HCT116 (cell line): Measurements from ENCODE around the gene ASIC1. TPM values are rescaled to one million over a fixed set of nuclear protein-coding genes. Genes with fewer than 3 reads are reported as not detected.

Source experiments
- ATAC-seq: fragments of 200-7000 bp; cut with Tn5 transposase; 2 replicates; pipeline ENCODE4 v1.9.1; 2020; ENCODE audit warnings: mild to moderate bottlenecking, moderate library complexity
- BruUV-seq: library from RNA; stranded (reverse); fragments of 400-500 nt; replicated peaks from 2 replicates; lab custom pipeline; 2021; lab: Mats Ljungman, UMichigan
- CTCF ChIA-PET: fragments of 300-600 bp; sonication (Branson Sonifier 250); formaldehyde crosslinking; loops from one replicate; lab custom pipeline; 2021; ENCODE audit warnings: antibody characterized with exemption; lab: Charles Lee
- POLR2A ChIA-PET: fragments of 300-600, 350-600 bp; sonication (Branson Sonifier 250); formaldehyde crosslinking; loops from one replicate; lab custom pipeline; 2021; ENCODE audit warnings: antibody characterized with exemption; lab: Charles Lee
- RAD21 ChIA-PET, 2 experiments: fragments of 300-600 bp; sonication (Branson Sonifier 250); formaldehyde crosslinking; loops; one replicate each; lab custom pipeline; 2023; ENCODE audit warnings: low total read pairs in 2 of 2; ENCODE audit not compliant: uncharacterized antibody in 2 of 2, unreplicated experiment in 2 of 2, low non-redundant PET in 1 of 2; lab: Charles Lee
- DNase-seq: peaks from one replicate; pipeline ENCODE4 v3.0.0-alpha.2; 2010; ENCODE audit warnings: low read depth, low spot score
- H2AFZ ChIP-seq: fragments of 200-600 bp; shearing (Covaris generic), sonication (generic); 2 replicates; pipeline ENCODE4 v1.6.1; 2017; ENCODE audit warnings: low read depth, mixed run types, mixed read lengths, antibody characterized with exemption, low read length; ENCODE audit not compliant: poor library complexity, severe bottlenecking
- H3K27ac ChIP-seq: 2 replicates; pipeline ENCODE4 v1.5.1; 2012; ENCODE audit warnings: low read depth, low read length
- H3K27me3 ChIP-seq: fragments of 200-600 bp; sonication (generic); 2 replicates; pipeline ENCODE4 v1.6.1; 2016; ENCODE audit warnings: mixed run types, low read length, mixed read lengths; ENCODE audit not compliant: insufficient read depth
- H3K36me3 ChIP-seq, 2 experiments: fragments of 200-500 bp in 1 of 2; fragments of 200-600 bp in 1 of 2; sonication (Bioruptor generic) in 1 of 2; sonication (generic) in 1 of 2; 2 replicates each; pipeline versions ENCODE4 v1.5.1 to v1.6.1; 2014 to 2016; ENCODE audit warnings: low read length in 2 of 2, inconsistent platforms in 1 of 2, mixed read lengths in 1 of 2, mixed run types in 1 of 2; ENCODE audit not compliant: insufficient read depth in 2 of 2, control insufficient read depth in 1 of 2
- H3K4me1 ChIP-seq, 2 experiments: fragments of 200-600 bp in 1 of 2; sonication (generic) in 1 of 2; 2 replicates each; pipeline versions ENCODE4 v1.5.1 to v1.6.1; 2012 to 2017; ENCODE audit warnings: low read length in 2 of 2, inconsistent platforms in 1 of 2, mild to moderate bottlenecking in 1 of 2, mixed read lengths in 1 of 2, mixed run types in 1 of 2, moderate library complexity in 1 of 2; ENCODE audit not compliant: insufficient read depth in 2 of 2, control insufficient read depth in 1 of 2
- H3K4me2 ChIP-seq: fragments of 200-600 bp; sonication (generic); 2 replicates; pipeline ENCODE4 v1.6.1; 2017; ENCODE audit warnings: mixed run types, low read length, mixed read lengths
- H3K4me3 ChIP-seq, 2 experiments: fragments of 200-600 bp in 1 of 2; sonication (generic) in 1 of 2; replicated peaks in 1 of 2; 2 replicates each; pipeline ENCODE4 v1.5.1; 2011 to 2016; ENCODE audit warnings: low read length in 2 of 2, control low read depth in 1 of 2, low read depth in 1 of 2, mild to moderate bottlenecking in 1 of 2, mixed read lengths in 1 of 2, mixed run types in 1 of 2
- H3K79me2 ChIP-seq: fragments of 200-600 bp; sonication (generic); 2 replicates; pipeline ENCODE4 v1.6.1; 2017; ENCODE audit warnings: mild to moderate bottlenecking, mixed run types, low read length, moderate library complexity, mixed read lengths; ENCODE audit not compliant: insufficient read depth
- H3K9ac ChIP-seq: fragments of 200-600 bp; sonication (generic); 2 replicates; pipeline ENCODE4 v1.6.1; 2016; ENCODE audit warnings: low read length, mixed read lengths
- H3K9me2 ChIP-seq: fragments of 200-600 bp; sonication (generic), shearing (Covaris generic); 2 replicates; pipeline ENCODE4 v1.6.1; 2017; ENCODE audit warnings: mixed run types, mild to moderate bottlenecking, moderate library complexity; ENCODE audit not compliant: insufficient read depth
- H3K9me3 ChIP-seq, 2 experiments: fragments of 200-500 bp in 1 of 2; fragments of 200-600 bp in 1 of 2; sonication (Bioruptor generic) in 1 of 2; sonication (generic) in 1 of 2; 2 replicates each; pipeline ENCODE4 v1.6.1; 2014 to 2017; ENCODE audit warnings: low read length in 2 of 2, mixed read lengths in 2 of 2, inconsistent platforms in 1 of 2, low read depth in 1 of 2, mild to moderate bottlenecking in 1 of 2, mixed run types in 1 of 2, moderate library complexity in 1 of 2; ENCODE audit not compliant: control insufficient read depth in 1 of 2, insufficient read depth in 1 of 2
- H4K20me1 ChIP-seq: fragments of 200-600 bp; sonication (generic), shearing (Covaris generic); 2 replicates; pipeline ENCODE4 v1.6.1; 2017; ENCODE audit warnings: mixed run types, mild to moderate bottlenecking, moderate library complexity; ENCODE audit not compliant: insufficient read depth
- ATF3 ChIP-seq: IDR thresholded peaks from 2 replicates; pipeline ENCODE4 v1.6.1; 2012
- CBX3 ChIP-seq: IDR thresholded peaks from 2 replicates; pipeline ENCODE4 v1.6.1; 2012; ENCODE audit warnings: low read depth
- CTCF ChIP-seq, 3 experiments: fragments of 200-600 bp in 1 of 3; sonication (generic) in 1 of 3; IDR thresholded peaks in 2 of 3; conservative IDR thresholded peaks in 1 of 3; 2 replicates each; pipeline ENCODE4 v1.5.1; 2012 to 2017; ENCODE audit warnings: low read depth in 2 of 3, low read length in 2 of 3, antibody characterized with exemption in 1 of 3, borderline replicate concordance in 1 of 3, control low read depth in 1 of 3, mild to moderate bottlenecking in 1 of 3, mixed read lengths in 1 of 3, mixed run types in 1 of 3, moderate library complexity in 1 of 3; ENCODE audit not compliant: insufficient read depth in 1 of 3
- EGR1 ChIP-seq: IDR thresholded peaks from 2 replicates; pipeline ENCODE4 v1.6.1; 2012; ENCODE audit warnings: low read depth
- EZH2phosphoT487 ChIP-seq: fragments of 200-600 bp; IDR thresholded peaks from 2 replicates; pipeline ENCODE4 v1.6.1; 2018; ENCODE audit warnings: antibody characterized with exemption, borderline replicate concordance
- FOSL1 ChIP-seq: IDR thresholded peaks from 2 replicates; pipeline ENCODE4 v1.6.1; 2012; ENCODE audit warnings: low read depth
- REST ChIP-seq: IDR thresholded peaks from 2 replicates; pipeline ENCODE4 v1.6.1; 2012; ENCODE audit warnings: low read depth
- SP1 ChIP-seq: IDR thresholded peaks from 2 replicates; pipeline ENCODE4 v1.6.1; 2012; ENCODE audit warnings: low read depth
- SRF ChIP-seq: IDR thresholded peaks from 2 replicates; pipeline ENCODE4 v1.6.1; 2012; ENCODE audit warnings: low read depth
- ZFX ChIP-seq: fragments of 450-650 bp; IDR thresholded peaks from 2 replicates; pipeline ENCODE4 v1.6.1; 2017
- ZNF274 ChIP-seq: fragments of 200-500 bp; sonication (Bioruptor generic); IDR thresholded peaks from 2 replicates; pipeline ENCODE4 v1.6.1; 2014; ENCODE audit warnings: mild to moderate bottlenecking, low read depth, low read length, inconsistent platforms
- intact Hi-C: fragments of 100-400 bp; cut with micrococcal nuclease; formaldehyde crosslinking; loops from 2 replicates; pipeline ENCODE4 v1.10.0; 2022
- total RNA-seq: library from RNA; stranded (reverse); gene quantifications from one replicate; pipeline ENCODE4 v1.2.1, GENCODE V29; 2021; ENCODE audit not compliant: unreplicated experiment

Gene ASIC1
- total RNA-seq, 1 experiment from 2014 or later: 28.9 TPM

GRCh38 chr12:50049254-50050118 is 7.9 kb upstream of the ASIC1 start:
- H3K4me1 ChIP-seq: no peaks in the 10 kb centered on the region
- H3K4me3 ChIP-seq: no peak overlapping the region
- H4K20me1 ChIP-seq: no peaks in the 10 kb centered on the region
- no peak overlapping the region for H2AFZ ChIP-seq
- no peak for TF ChIP-seq FOSL1
- TF ChIP-seq EZH2phosphoT487: no peak
- TF ChIP-seq SP1: no peak
- no peak for TF ChIP-seq ATF3
- no peak for TF ChIP-seq SRF
- no peak for TF ChIP-seq REST
- TF ChIP-seq CBX3: no peak
- TF ChIP-seq CTCF (IDR thresholded peaks at IDR 0.05 in 2 of 3, conservative IDR thresholded peaks at IDR 0.05 in 1 of 3; ENCODE audit: borderline replicate concordance in 1 of 3, insufficient read depth in 1 of 3, low read depth in 2 of 3, low read length in 2 of 3): no peak
- TF ChIP-seq ZNF274: no peak
- no peak for TF ChIP-seq EGR1
- no peak for TF ChIP-seq ZFX
- no peak overlapping the region for H3K27ac ChIP-seq
- no peaks in the 10 kb centered on the region for H3K79me2 ChIP-seq
- no peaks in the 10 kb centered on the region; the same call in 1 of the 2 replicates for H3K27me3 ChIP-seq
- no peaks in the 10 kb centered on the region for H3K9me2 ChIP-seq
- no peak overlapping the region for H3K4me2 ChIP-seq
- intact Hi-C loops: no loop called here
- POLR2A ChIA-PET: no interaction called here
- ATAC-seq (no peak), DNase-seq (no peak)
- no peaks in the 10 kb centered on the region for H3K36me3 ChIP-seq
- no TSS peak for BruUV-seq
- RAD21 ChIA-PET: no interaction called here
- CTCF ChIA-PET: interaction anchor here (1.0 to 1.7 kb wide), 3 partner anchors 10 to 21 kb away, joined by 3 to 5 read pairs (median 5); no protein-coding TSS in a partner anchor
- no peak overlapping the region for H3K9ac ChIP-seq
- H3K9me3 ChIP-seq: no peaks in the 10 kb centered on the region
